Mammary epithelial cell (primary cell): ENCODE data around the gene CTTNBP2.

Experiments
- CTCF ChIP-seq, 2 donors: IDR thresholded peaks in 1 of 2; conservative IDR thresholded peaks in 1 of 2; 2 replicates each; pipeline ENCODE4 v1.5.1; 2011 to 2012; ENCODE audit warnings: inconsistent platforms in 2 of 2, low read length in 2 of 2, mild to moderate bottlenecking in 2 of 2, control low read depth in 1 of 2, low read depth in 1 of 2; ENCODE audit not compliant: insufficient read depth in 1 of 2; ENCODE audit errors: extremely low read depth in 1 of 2
- EZH2 ChIP-seq: IDR thresholded peaks from 2 replicates; pipeline ENCODE4 v1.6.1; 2012; ENCODE audit warnings: low read length, inconsistent platforms, borderline replicate concordance

GRCh38 chr7:117841611-117842010 lies 31.6 kb downstream of the CTTNBP2 start:
- TF ChIP-seq CTCF (conservative IDR thresholded peaks at IDR 0.05 in 1 of 2, IDR thresholded peaks at IDR 0.05 in 1 of 2; ENCODE audit: extremely low read depth in 1 of 2, insufficient read depth in 1 of 2, low read depth in 1 of 2, low read length in 2 of 2), result no peak
- TF ChIP-seq EZH2, result no peak
